A673 (cell line): ENCODE data around the gene KCTD21. TPM values are rescaled to one million over a fixed set of nuclear protein-coding genes. Genes with fewer than 3 reads are reported as not detected.

ENCODE experiments used
- BruUV-seq: library from RNA; stranded (reverse); fragments of 400-500 nt; replicated peaks from 2 replicates; lab custom pipeline; 2021; lab: Mats Ljungman, UMichigan
- CTCF ChIA-PET: fragments of 300-600 bp; sonication (Branson Sonifier 250); formaldehyde crosslinking; loops from one replicate; lab custom pipeline; 2022; ENCODE audit warnings: antibody characterized with exemption; lab: Charles Lee
- POLR2A ChIA-PET: fragments of 300-600 bp; sonication (Branson Sonifier 250); formaldehyde crosslinking; loops from one replicate; lab custom pipeline; 2022; ENCODE audit warnings: antibody characterized with exemption; ENCODE audit not compliant: low non-redundant PET; lab: Charles Lee
- DNase-seq: peaks from one replicate; pipeline ENCODE4 v3.0.0-alpha.2; 2015; ENCODE audit warnings: low spot score
- H3K27ac ChIP-seq: fragments of 200-600 bp; sonication (generic); 2 replicates; pipeline ENCODE4 v1.5.1; 2016; ENCODE audit warnings: mixed run types, low read depth, mild to moderate bottlenecking, mixed read lengths, antibody characterized with exemption, low read length; ENCODE audit not compliant: poor library complexity, severe bottlenecking
- H3K27me3 ChIP-seq: fragments of 200-600 bp; sonication (generic); replicated peaks from 2 replicates; pipeline ENCODE4 v1.6.1; 2017; ENCODE audit warnings: mixed run types, low read depth, mild to moderate bottlenecking, mixed read lengths, antibody characterized with exemption, low read length; ENCODE audit not compliant: insufficient read depth, poor library complexity
- H3K36me3 ChIP-seq: fragments of 200-600 bp; sonication (generic); 2 replicates; pipeline ENCODE4 v1.6.1; 2016; ENCODE audit warnings: mixed run types, mild to moderate bottlenecking, mixed read lengths, antibody characterized with exemption, low read length; ENCODE audit not compliant: insufficient read depth, poor library complexity, severe bottlenecking
- H3K4me1 ChIP-seq: fragments of 200-600 bp; sonication (generic); 2 replicates; pipeline ENCODE4 v1.6.1; 2017; ENCODE audit warnings: mixed run types, mild to moderate bottlenecking, mixed read lengths, antibody characterized with exemption, low read length; ENCODE audit not compliant: insufficient read depth, poor library complexity, severe bottlenecking
- H3K4me3 ChIP-seq: fragments of 200-600 bp; sonication (generic); 2 replicates; pipeline ENCODE4 v1.5.1; 2016; ENCODE audit warnings: low read depth, mixed run types, mild to moderate bottlenecking, mixed read lengths, low read length; ENCODE audit not compliant: poor library complexity, severe bottlenecking
- H3K9me3 ChIP-seq: fragments of 200-600 bp; sonication (generic); 2 replicates; pipeline ENCODE4 v1.6.1; 2016; ENCODE audit warnings: mixed run types, low read depth, mild to moderate bottlenecking, mixed read lengths, antibody characterized with exemption, low read length; ENCODE audit not compliant: poor library complexity, severe bottlenecking
- EZH2 ChIP-seq: fragments of 200-600 bp; sonication (generic); IDR thresholded peaks from 2 replicates; pipeline ENCODE4 v1.6.1; 2017; ENCODE audit warnings: borderline replicate concordance, low read depth, mild to moderate bottlenecking, mixed read lengths, antibody characterized with exemption, low read length; ENCODE audit not compliant: poor library complexity, severe bottlenecking
- intact Hi-C: fragments of 100-400 bp; cut with micrococcal nuclease; formaldehyde crosslinking; loops from one replicate; pipeline ENCODE4 v1.10.0; 2022; ENCODE audit not compliant: unreplicated experiment
- total RNA-seq: library from RNA; stranded (reverse); gene quantifications from 2 replicates; pipeline ENCODE4 v1.2.3, GENCODE V29; 2021
- TF ChIP-seq, protein P1 (sequence below): fragments of 300-800, 200-600 bp; sonication (generic); conservative IDR thresholded peaks from 2 replicates; pipeline ENCODE4 v1.5.1; 2017; ENCODE audit warnings: low read depth, mild to moderate bottlenecking, antibody characterized with exemption, low read length, moderate library complexity, mixed read lengths

KCTD21 gene
- total RNA-seq, 1 experiment from 2014 or later, result 3.5 TPM

- intact Hi-C loops, result no loop called here
- H3K27me3 ChIP-seq, result no peaks in the 10 kb centered on the region
- CTCF ChIA-PET, result no interaction called here
- H3K36me3 ChIP-seq, result no peaks in the 10 kb centered on the region
- BruUV-seq, result no TSS peak
- no peak overlapping the region for H3K27ac ChIP-seq
- DNase-seq, result no peak
- H3K9me3 ChIP-seq, result no peaks in the 10 kb centered on the region
- no peaks in the 10 kb centered on the region for H3K4me1 ChIP-seq
- H3K4me3 ChIP-seq, result no peak overlapping the region
- POLR2A ChIA-PET, result no interaction called here
- TF ChIP-seq, protein P1, sequence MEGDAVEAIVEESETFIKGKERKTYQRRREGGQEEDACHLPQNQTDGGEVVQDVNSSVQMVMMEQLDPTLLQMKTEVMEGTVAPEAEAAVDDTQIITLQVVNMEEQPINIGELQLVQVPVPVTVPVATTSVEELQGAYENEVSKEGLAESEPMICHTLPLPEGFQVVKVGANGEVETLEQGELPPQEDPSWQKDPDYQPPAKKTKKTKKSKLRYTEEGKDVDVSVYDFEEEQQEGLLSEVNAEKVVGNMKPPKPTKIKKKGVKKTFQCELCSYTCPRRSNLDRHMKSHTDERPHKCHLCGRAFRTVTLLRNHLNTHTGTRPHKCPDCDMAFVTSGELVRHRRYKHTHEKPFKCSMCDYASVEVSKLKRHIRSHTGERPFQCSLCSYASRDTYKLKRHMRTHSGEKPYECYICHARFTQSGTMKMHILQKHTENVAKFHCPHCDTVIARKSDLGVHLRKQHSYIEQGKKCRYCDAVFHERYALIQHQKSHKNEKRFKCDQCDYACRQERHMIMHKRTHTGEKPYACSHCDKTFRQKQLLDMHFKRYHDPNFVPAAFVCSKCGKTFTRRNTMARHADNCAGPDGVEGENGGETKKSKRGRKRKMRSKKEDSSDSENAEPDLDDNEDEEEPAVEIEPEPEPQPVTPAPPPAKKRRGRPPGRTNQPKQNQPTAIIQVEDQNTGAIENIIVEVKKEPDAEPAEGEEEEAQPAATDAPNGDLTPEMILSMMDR, result no peak
- TF ChIP-seq EZH2, result no peak
Measured at GRCh38 chr11:78197816-78198215, 9.4 kb upstream of the KCTD21 start.

- Histone ChIP-seq H3K9me3 (no peaks in the 10 kb centered on the region), H3K4me3 (no peak overlapping the region), H3K27ac (no peak overlapping the region), H3K36me3 (no peaks in the 10 kb centered on the region), H3K27me3 (no peaks in the 10 kb centered on the region), H3K4me1 (no peaks in the 10 kb centered on the region)
- TF ChIP-seq, protein P1, result no peak
- TF ChIP-seq EZH2, result no peak
- POLR2A ChIA-PET, result no interaction called here
- no TSS peak for BruUV-seq
- CTCF ChIA-PET, result no interaction called here
- DNase-seq, result no peak
- intact Hi-C loops, result no loop called here
Measured at GRCh38 chr11:78196661-78197091, 8.2 kb upstream of the KCTD21 start.

DNA sequence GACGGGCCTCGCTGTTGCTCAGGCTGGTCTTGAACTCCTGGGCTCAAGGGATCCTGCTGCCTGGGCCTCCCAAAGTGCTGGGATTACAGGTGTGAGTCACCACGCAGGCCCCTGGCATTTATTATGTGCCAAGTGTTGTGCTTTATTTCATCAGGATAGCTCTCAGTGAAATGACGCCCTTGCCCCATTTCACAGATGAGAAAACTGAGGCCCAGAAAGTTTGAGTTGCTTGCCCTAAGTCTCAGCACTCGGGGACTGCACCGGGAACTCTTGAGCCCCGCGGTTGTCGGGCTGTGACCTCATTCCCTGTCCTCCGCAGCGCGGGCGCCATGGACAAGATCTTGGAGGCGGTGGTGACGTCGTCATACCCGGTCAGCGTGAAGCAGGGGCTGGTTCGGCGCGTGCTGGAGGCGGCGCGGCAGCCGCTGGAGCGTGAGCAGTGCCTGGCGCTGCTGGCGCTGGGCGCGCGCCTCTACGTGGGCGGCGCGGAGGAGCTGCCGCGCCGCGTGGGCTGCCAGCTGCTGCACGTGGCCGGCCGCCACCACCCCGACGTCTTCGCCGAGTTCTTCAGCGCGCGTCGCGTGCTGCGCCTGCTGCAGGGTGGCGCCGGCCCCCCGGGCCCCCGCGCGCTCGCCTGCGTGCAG lies 7.6 kb upstream of the KCTD21 start:
- no peak overlapping the region for H3K4me3 ChIP-seq
- TF ChIP-seq, protein P1, result no peak
- TF ChIP-seq EZH2, result no peak
- no peaks in the 10 kb centered on the region for H3K9me3 ChIP-seq
- POLR2A ChIA-PET, result no interaction called here
- CTCF ChIA-PET, result no interaction called here
- H3K27ac ChIP-seq, result no peak overlapping the region
- no peaks in the 10 kb centered on the region for H3K27me3 ChIP-seq
- no peaks in the 10 kb centered on the region for H3K36me3 ChIP-seq
- intact Hi-C loops, result no loop called here
- no peak for DNase-seq
- no TSS peak for BruUV-seq
- H3K4me1 ChIP-seq, result no peaks in the 10 kb centered on the region
